IPS DF 4.7 (cell line): ENCODE results near the gene PML.
A peak's percentile ranks its signal among the peaks of the same experiment; 100 is the strongest.
"Not testable (repeated sequence)": the region's sequence is repeated elsewhere in the genome, so short reads cannot be mapped to it uniquely, and the experiment has no call there.

Experiments
- DNase-seq: peaks from one replicate; pipeline ENCODE4 v3.0.0-alpha.2; 2013; ENCODE audit warnings: low spot score; ENCODE audit errors: extremely low read depth

The PML gene

DNA sequence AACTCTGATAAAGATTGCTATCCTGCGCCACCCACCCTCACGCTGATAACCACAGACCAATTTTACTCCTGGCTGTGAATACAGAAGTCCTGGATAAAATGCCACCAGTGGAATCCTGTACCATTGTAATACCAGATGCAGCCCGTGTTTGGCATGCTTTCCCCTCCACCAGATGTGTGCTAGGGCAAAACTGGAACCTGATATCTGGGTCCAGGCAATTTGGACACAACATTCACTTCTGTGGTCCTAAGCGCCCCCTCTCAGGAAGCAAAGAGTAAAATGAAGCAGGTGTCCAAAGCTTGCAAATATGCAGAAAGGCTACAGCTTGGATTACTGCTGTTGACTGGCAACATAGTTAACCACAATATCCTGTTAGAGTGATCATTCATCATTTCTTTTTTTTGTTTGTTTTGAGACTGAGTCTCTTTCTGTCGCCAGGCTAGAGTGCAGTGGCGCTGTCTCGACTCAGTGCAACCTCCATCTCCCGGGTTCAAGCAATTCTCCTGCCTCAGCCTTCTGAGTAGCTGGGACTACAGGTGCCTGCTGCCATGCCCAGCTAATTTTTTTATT, 35.4 kb upstream of the PML start:
- no peak for DNase-seq

DNA sequence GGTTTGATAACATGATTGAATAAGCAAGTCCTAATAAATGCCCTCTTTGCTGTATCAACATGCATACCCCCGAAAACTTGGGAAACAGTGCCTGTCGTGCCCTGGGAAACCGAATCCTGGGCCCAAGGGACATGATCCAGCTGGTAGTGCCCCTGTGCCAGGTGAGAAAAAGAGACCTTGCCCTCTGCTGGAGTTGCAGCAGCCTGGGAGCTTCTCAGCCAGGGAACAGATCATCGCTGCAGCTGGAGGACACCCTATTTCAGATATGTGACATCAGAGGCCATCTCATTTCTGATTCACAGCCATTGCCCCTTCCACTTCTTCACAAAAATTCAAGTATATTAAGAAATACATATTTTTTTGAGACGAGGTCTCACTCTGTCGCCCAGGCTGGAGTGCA, 34.7 kb upstream of the PML start:
- no peak for DNase-seq

DNA sequence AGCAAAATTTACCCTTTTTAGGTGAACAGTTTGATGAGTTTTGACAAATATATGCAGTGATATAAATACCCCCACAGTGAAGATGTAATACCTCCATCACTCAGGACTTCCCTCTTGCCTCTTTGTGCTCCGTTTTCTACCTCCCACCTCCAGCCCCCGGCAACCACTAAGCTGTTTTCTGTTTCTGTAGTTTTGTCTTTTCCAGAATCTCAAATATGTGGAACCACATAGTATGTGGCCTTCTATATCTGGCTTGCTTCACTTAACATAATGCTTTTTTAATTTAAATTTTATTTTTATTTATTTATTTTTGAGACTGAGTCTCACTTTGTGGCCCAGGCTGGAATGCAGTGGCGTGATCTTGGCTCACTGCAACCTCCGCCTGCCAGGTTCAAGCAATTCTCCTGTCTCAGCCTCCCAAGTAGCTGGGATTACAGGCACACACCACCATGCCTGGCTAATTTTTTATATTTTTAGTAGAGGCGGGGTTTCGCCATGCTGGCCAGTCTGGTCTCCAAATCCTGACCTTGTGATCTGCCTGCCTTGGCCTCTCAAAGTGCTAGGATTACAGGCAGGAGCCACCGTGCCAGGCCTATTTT, 33.9 kb upstream of the PML start:
- DNase-seq: not testable (repeated sequence)

DNA sequence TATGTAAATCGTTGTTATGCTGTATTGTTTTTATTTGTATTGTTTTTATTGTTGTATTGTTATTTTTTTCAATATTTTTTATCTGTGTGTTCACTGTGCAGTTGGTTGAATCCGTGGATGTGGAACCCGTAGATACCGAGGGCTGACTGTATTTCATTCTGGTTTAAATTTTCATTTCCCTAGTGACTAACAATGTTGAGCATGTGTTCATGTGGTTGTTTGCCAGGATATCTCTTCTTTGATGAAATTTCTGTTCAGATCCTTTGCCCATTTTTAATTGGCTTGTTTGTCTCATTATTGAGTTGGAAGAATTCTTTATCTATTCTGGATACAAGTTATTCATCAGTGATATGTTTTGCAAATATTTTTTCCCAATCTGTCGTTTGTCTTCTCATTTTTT, 32.1 kb upstream of the PML start:
- DNase-seq: no peak

DNA sequence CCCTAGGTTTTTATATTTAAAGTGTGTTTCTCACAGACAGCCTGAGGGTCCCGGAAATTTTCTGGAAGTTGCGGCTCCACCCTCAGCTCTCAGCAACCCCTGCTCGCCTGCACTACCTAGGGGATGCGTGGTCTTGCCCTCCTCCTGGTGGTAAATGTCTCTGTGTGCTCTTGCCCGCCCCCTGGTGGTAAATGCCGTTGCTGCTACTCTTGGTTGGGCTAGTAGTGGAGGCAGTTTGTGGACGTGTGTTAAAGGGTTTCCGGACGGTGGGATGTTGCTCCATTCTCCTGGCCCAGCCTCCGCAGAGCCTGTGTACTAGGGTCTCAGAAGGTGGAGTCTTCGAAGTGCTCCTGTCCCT, 29.8 kb upstream of the PML start:
- peak; percentile 93 for DNase-seq

DNA sequence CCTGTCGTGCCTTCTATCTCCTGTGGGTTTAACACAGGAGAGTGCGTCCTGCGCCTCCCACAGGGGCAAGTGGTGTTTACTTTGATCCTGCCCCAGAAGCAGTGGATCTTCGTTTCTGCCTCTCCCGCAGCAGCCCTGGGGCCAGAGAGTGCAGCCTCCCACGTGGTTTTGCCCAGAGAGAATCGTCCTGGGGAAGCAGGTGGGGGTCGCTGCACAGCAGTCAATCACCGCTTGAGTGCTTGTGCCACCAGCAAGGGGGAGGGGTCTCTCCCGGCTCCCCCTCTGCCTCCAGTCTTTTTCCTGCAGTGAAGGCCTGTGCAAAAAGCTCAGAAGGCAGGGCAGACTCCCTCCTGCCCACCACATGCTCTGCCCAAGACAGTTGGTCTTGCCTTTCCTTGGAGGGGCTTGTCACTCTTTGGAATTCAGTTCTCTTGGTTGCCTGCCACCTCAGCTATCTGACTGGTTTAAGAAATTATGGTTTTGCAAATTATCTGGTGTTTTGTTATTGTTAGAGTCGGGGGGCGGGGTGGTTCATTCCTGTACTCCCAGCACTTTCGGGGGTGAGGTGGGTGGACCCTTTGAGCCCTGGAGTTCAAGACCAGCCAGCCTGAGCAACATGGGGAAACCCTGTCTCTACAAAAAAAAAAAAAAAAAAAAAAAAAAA, 29.3 kb upstream of the PML start:
- no peak for DNase-seq

DNA sequence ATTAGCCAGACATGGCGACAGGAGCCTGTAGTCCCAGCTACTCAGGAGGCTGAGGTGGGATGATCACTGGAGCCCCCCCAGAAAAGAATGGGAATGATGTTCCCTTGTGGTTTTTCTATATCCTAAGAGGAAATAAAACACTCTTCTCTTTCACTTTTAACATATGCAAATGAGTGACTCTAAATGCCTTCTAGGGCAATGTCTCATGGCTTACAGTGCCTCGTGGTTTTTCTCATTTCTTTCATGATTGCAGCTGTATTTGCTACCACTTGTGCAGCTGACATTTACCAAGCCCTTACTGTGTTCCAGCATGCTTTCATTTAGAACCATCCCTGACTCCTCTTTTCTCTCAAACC, 28.8 kb upstream of the PML start:
- DNase-seq: no peak

DNA sequence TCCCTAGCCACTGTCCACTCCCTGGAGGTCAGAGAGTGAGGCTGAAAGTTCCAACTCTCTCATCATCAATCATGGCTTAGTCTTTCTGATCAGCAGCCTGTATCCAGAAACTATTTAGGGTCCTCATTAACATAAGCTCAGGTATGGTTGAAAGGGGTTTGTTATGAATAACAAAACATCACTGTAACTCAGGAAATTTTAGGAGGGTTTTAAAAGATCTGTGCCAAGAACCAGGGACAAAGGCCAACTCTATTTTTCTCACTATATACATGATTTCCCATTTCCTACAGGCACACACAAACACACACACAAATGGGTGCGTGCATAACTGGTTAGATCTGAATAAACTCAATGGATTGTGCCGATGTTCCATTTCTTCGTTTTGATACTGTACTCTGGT, 26.1 kb upstream of the PML start:
- no peak for DNase-seq

DNA sequence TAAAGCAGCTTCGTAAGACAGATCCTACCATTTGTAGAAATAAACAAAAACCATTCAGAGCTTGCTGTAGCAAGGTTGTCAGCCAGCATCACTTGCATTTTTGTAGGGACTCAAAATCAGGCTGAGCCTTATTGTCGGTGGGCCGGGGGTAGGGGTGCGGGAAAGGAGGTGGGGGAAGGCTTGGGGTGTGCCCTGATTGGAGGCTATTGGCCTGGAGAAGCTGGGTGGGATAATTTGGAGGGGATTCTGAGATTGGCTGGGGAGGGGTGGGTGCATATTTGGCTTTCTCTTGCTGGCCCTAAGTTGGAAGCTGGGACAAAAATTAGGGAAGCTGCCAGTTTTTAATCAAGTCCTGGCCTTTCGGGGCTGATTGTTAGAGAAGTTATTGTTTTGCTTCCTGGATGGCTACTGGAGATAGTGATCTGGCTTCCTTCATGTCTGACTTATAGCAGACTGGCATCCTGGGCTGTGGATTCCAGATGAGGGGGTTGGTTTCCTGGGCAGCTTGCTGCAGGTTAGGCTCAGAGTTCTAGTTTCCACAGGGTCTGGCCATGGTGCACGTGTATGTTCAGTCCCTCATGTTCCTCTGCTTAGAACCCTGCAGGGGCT, 25.3 kb upstream of the PML start:
- no peak for DNase-seq

DNA sequence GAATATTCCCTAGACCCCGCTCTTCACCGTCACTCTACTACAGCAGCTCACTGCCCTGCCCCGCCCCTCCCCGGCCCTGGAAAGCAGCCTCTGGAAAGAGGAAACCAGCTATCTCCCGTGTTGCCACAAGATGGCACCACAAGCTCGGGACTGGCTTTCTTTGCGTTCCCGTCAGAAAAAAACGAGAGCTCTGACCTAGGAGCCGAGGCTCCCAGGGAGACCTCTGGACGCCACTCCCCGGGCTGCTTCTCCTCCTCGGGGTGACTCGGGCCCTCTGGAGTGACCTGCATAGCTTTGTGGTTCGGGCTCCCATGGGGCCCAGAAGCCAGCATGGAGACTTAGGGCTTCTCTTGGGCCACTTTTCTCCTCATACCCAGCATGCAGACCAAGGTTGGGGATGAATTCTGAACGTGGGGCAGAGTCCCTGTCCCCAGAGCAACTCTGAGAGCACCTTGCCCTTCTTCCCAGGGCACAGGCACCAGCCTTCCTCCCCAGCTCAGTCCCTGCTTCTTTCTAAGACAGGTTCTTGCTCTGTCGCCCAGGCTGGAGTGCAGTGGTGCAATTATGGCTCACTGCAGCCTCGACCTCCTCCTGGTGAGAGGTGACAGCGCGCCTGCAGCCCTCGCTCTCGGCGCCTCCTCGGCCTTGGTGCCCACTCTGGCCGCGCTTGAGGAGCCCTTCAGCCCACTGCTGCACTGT, 21.4 kb upstream of the PML start:
- no peak for DNase-seq

DNA sequence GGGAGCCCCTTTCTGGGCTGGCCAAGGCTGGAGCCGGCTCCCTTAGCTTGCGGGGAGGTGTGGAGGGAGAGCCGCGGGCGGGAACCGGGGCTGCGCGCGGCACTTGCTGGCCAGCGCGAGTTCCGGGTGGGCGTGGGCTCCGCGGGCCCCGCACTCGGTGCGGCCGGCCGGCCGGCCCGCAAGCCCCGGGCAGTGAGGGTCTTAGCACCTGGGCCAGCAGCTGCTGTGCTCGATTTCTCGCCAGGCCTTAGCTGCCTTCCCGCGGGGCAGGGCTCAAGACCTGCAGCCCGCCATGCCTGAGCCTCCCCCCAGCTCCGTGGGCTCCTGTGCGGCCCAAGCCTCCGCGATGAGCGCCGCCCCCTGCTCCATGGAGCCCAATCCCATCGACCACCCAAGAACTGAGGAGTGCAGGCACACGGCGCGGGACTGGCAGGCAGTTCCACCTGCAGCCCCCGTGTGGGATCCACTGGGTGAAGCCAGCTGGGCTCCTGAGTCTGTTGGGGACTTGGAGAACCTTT, 20.8 kb upstream of the PML start:
- not testable (repeated sequence) for DNase-seq

DNA sequence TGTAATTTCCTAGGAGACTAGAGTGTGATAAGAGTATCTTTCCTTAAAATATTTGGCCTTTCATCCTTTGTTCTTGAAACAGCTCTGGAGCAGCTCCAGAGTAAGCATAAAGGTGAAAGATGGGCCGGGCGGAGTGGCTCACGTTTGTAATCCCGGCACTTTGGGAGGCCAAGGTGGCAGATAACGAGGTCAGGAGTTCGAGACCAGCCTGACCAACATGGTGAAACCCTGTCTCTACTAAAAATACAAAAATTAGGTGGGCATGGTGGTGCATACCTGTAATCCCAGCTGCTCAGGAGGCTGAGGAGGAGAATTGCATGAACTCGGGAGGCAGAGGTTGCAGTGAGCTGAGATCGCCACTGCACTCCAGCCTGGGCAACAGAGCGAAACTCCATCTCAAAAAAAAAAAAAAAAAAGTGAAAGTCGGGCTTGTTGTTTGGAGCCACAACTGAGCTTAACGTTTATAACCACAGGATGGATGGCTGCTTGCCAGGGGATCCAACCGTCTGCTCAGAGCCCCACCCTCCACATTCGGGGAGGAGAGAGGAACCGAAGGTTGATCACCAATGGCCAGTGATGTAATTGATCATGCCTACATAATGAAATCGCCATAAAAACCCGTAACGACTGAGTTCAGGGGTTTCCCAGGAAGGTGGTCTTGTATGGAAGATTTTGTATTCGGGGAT, 18.9 kb upstream of the PML start:
- DNase-seq: not testable (repeated sequence)

DNA sequence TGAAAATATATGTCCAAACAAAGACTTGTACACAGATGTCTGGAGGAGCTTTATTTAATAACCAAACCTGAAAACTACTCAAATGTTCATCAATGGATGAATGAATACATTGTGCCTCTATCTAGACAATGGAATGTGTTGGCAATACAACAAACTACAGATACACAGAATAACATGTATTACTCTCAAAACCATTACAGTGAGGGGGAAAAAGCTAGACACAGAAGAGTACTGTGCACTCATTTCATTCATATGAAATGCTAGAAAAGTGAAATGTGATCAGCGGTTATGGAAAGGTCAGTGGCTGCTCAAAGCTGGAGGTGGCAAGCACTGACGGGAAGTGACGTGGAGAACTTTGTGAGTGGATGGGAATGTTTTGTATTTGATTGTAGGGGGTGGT, 15.6 kb upstream of the PML start:
- DNase-seq: no peak

DNA sequence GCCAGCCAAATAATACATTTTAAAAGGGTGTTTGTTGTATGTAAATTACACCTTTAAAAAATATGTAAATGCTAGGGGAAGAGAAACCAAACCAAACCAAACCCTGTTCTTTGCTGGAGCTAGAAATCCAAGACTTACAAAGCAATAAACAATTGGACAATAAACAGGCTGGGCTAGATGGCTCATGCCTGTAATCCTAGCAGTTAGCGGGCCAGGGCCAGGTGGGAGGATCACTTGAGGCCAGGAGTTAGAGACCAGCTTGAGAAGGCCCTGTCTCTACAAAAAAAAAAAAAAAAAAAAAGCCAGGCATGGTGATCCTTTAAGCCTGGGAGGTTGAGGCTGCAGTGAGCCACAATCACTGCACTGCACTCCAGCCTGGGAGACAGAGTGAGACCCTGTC, 14.9 kb upstream of the PML start:
- no peak for DNase-seq

DNA sequence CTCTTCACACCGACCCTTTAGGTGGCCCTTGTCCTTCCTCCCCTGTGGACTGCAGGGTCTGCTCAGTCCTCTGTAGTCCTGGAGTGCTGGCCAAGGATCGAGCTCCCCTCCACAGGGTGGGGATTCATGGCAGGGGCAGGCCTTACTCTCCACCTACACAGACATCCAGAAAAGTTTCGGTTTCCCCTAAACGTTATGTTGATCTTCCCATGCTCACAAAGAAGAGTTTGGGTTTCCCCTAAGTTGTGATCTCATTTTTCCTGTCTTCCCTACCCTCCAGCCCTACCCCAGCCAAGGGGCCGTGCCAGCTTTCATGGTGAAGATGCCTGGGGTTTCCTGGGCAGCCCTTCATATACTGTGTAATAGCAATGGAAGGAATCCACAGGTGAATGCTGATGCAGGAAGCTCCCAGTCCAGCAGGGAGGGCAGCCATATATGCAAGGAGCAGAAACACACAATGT, 12.7 kb upstream of the PML start:
- DNase-seq: no peak

DNA sequence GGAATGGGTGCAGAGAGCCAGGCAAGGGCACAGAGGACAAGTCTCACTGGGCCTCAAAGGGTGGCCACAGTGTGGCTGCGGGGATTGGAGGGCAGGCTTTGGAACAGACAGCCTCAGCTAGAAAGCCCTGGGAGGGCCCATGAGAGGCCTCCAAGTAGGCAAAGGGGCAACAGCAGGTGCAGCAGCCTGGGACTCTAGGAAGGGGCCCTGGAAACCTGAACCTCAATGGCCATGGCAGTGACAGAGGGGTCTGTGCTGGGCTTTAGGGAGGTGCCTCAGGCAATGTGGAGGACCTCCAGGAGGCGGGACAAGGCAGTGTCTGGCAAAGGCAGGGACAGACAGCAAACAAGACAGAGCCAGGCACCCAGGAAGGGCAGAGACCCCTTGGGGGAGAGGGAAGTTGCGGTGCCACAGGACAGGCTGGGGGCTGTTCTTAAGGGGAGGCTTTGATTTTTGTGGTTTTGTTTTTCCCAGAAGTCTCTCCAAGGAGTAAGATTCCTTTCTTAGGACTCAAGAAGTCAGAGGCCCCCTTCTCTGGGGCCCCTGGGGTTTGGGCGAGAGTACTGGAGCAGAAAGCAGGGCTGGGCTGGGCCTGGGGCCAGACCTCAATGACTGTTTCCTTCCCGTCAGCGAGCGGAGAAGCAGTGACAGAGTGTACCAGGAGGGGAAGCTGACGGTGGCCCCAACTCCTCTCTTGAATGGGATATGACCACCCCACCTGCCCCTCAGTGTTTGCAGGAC, 12.1 kb upstream of the PML start:
- no peak for DNase-seq

DNA sequence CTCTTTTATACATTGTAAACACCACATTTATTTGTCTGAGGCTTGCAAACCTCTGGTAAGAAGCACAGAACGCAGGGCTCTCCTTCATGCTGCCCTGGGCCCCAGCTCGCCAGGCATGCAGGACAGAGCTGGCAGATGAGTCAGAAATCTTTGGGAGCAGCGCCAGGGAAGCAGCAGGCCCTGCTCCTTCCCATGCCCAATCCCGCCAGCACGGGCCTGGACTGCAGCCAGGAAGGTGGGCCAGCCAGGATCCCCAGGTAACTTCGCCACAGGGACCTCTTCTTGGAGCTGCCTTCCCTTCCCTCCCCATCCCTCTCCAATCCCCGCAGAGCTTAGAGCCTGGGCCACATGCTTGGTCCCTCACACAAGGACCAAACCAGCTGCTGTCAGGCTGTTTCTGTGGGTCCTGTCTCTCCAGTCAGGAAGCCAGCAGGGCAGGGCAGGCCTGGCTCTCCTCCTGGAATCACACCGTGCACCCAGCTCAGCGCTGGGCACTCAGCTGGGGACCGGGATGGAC, 11.2 kb upstream of the PML start:
- DNase-seq: no peak

DNA sequence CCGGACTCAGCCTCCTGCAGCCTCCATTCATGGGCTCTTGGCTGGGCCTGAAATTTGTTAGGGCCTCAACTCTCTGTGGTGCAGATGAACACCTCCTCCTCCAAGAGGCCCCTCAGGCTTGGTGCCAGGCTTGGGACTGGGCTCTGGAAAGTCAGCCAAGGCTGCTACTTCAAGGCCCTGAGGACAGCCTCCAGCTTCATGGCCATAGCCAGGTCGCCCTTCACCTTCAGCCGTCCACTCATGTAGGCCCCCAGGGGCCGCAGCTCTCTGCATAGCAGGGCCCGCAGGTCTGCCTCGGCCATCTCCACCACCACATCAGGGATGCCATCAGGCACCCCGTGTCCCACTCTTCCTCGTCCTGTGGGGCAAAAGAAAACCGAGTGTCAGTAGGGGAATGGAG, 10.7 kb upstream of the PML start:
- DNase-seq: no peak

DNA sequence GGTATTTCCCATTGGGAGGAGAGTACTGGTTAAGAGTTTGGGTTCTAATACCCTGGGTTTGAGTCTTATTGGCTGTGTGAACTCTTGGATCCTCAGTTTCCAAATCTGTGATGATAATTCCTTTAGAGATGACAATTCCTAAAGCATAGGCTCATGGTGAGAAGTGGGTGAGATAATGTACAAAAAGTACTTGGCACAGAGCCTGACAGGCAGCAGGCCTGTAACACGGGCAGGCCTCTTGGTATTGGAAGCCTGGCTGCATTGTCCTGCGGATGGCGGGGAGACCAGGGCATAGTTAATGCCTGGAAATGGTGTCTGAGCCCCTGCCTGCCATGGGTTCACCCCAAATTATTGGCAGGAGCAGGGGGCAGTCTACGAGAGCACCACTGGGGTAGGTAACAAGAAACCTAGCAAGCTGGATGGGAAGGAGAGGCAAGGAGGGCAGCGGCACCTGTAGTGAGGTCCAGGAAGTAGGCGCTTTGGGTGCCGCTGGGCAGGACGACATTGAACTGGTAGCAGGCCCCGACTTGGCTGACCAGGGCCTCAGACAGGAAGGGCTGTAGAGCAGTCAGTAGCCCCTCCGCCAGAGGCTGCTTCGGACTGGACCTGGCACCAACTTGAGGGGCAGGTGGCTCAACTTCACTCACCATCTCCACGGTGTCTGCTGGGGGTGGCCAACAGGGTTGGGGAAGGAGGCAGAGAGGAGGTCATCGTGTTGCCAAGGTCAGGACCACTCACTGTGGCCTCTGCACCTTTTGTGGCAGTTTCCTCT, 10.1 kb upstream of the PML start:
- DNase-seq: no peak
